ENCODE results near the gene RFX2. TPM values are rescaled to one million over a fixed set of nuclear protein-coding genes. Genes with fewer than 3 reads are reported as not detected.

RFX2 gene
- total RNA-seq, 1 donor, result 10.7 TPM

DNA sequence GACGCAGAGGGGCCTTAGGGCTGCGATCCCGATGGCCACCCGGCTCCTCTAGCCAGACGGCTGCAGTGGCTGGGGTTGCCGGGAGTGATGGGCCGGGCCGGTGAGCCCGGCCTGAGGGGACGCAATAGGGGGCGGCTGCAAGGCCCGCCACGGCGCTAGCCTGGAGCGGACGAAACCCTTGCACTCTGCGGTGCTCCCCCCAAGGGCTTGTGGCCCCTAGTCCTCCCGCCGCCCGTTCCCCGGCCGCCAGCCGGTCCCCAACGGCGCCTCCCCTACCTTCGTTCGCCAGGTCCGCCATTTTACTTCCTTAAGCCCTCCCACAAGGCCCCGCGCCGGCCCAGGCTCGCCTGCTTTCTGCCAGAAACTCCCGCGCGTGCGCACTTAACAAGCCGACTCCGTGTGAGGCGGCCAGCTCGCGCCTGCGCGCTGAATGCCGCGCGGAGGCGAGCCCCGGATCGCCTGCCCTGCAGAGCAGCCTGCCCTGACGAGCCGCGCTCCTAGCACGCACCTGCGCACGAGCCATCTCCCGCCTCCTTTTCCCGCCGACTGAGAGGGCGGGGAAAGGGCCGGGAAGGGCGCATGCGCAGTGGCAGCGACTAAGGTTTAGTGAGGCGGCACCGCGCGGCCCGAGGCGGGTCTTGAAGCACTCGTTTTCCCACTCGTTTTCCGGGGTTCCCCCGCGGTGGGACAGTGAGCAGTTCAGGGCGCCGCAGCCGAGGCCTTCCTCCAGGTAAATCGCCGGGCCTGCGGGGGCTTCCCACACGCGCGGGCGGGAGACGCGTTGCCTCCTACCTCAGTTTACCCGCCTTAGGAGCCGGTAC, 132.3 kb downstream of the RFX2 start, which contains the start of gene RANBP3:
TSS of gene RANBP3 (minus strand) at position 356 of the 821 bp plus-strand sequence. CDS start at position 298, 58 bp downstream.
- TF ChIP-seq, protein P1, sequence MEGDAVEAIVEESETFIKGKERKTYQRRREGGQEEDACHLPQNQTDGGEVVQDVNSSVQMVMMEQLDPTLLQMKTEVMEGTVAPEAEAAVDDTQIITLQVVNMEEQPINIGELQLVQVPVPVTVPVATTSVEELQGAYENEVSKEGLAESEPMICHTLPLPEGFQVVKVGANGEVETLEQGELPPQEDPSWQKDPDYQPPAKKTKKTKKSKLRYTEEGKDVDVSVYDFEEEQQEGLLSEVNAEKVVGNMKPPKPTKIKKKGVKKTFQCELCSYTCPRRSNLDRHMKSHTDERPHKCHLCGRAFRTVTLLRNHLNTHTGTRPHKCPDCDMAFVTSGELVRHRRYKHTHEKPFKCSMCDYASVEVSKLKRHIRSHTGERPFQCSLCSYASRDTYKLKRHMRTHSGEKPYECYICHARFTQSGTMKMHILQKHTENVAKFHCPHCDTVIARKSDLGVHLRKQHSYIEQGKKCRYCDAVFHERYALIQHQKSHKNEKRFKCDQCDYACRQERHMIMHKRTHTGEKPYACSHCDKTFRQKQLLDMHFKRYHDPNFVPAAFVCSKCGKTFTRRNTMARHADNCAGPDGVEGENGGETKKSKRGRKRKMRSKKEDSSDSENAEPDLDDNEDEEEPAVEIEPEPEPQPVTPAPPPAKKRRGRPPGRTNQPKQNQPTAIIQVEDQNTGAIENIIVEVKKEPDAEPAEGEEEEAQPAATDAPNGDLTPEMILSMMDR (IDR thresholded peaks at IDR 0.05; ENCODE audit: insufficient read depth, low read length), result no peak
- H3K4me3 ChIP-seq (ENCODE audit: low read depth, low read length), result peak within 1 kb of the TSS; percentile 90
- DNase-seq (ENCODE audit: low read depth), result peak; percentile 99

DNA sequence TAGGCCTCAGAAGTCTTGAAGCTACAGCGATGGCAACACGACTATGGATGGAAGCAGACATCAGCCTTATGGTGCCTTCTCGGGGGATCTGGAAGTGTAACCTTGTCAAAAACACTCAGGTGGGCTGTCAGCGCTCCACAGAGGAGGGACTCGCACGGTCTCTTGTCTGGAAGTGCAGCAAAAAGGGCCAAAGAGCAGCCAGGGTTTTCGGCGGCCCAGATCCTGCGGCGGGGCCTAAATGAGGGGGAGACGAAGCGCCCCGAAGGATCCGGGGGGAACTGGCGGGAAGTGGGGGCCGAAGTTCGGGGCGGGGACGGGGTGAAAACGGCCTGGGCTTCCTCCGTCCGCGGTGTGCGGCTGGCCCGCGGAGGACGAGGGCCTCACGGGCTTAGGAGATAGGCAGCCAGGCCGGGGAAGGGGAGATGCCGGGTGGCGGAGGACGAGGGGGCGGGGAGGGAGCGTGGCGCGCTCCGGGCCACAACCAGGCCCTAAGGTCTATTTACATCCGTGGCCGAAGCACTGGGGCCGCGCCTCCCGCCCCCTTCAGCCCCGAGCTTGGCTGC, 133.0 kb downstream of the RFX2 start:
- no peak for DNase-seq (ENCODE audit: low read depth)
- TF ChIP-seq, protein P1 (IDR thresholded peaks at IDR 0.05; ENCODE audit: insufficient read depth, low read length), result no peak
- H3K4me3 ChIP-seq (ENCODE audit: low read depth, low read length), result peak overlapping the region; percentile 90

DNA sequence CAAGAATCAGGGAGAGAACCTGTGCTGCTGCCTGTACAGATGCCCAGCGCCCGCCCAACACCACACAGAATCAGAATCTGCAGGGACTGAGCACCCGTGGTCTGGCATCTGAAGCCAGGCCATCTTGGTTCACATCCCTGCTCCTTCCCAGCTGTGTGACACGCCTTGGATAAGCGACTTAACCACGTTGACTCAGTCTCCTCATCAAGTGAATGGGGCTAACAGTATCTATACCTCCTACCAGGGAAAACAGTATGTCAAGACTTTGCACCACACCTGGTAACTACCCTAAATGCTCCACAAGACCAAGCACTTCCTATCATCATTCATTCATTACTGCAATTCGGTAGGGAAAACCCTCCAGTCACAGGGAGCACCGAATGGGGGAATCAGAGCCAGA, 133.5 kb downstream of the RFX2 start:
- DNase-seq (ENCODE audit: low read depth), result no peak
- TF ChIP-seq, protein P1 (IDR thresholded peaks at IDR 0.05; ENCODE audit: insufficient read depth, low read length), result no peak
- peak overlapping the region; percentile 90 for H3K4me3 ChIP-seq (ENCODE audit: low read depth, low read length)

DNA sequence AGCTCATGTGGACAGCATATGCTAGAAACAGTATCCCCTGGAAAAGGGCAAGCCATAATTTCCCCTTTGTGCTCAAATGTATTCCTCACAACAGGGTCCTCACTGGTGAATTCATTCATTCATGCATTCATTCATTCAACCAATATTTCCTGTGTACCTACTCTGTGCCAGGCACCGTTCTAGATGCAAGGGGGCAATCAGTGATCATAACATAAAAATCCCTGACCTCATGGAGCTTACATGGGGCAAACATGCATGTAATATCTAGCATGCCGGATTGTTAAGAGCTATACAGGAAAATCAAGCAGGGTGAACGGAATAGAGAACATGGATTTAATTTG, 134.9 kb downstream of the RFX2 start:
- no peak overlapping the region for H3K4me3 ChIP-seq (ENCODE audit: low read depth, low read length)
- no peak for DNase-seq (ENCODE audit: low read depth)
- TF ChIP-seq, protein P1 (IDR thresholded peaks at IDR 0.05; ENCODE audit: insufficient read depth, low read length), result no peak

DNA sequence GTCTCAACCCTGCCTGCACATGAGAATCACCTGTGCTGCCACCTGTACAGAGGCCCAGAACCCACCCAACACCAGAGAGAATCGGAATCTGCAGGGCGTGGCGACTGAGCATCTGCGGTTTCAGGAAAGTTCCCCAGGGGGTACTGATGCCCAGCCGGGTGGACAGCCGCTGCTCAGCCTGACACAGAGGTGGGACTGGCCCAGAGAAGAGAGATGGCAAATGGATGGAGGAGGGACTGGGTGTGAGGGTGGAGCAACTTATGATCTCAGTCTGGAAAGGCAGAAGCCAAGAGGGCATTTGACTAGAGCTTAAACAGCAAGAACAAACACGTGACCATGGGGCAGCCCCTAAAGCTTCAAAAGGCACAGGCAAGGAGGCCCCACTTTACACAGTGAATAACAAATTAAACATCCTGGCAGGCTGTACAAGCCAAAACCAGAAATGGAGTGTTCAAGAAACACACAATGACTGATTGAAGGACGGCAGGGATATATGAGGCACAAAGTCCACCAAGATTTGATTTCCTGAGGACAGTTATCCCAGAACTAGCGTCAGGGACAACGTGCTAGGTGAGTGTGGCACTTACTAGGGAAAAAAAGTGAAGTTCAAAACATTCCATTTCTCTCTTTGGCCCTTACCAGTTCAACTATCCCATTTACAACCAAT, 135.4 kb downstream of the RFX2 start:
- DNase-seq (ENCODE audit: low read depth), result no peak
- TF ChIP-seq, protein P1 (IDR thresholded peaks at IDR 0.05; ENCODE audit: insufficient read depth, low read length), result no peak
- H3K4me3 ChIP-seq (ENCODE audit: low read depth, low read length), result no peak overlapping the region

DNA sequence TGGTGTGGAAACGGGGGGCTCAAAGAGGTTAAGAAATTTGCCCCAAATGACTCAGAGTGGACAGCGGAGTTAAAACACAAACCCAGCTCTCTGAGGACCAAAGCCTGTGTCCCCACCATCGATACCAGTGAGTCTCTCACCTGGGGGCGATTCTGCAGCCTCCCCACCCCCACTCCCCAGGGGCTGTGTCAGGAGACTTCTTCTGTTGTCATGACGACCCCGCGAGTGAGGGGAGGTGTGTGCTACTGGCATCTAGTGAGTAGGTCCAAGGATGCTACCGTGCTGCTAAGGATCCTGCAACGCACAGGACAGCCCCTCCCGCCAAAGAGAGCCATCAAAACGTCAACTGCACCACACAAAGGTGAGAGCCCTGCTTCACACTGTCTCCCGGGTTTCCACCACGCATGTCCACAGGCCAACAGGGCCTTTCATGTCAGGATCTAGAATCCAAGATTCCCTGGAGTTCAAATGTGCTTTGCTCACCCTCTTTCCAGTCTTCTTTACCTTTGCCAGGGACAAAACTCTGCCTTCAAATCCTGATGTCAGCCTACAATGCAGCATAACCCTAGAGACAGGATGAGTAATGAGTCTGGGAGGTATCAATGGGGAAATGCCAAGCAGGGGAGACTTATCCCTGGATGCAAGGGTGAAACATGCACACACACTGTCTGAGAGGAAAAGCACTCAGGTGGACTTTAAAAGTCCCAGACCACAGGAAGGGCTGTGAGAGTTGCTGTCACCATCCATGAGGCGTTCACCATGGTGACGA, 136.2 kb downstream of the RFX2 start:
- DNase-seq (ENCODE audit: low read depth), result no peak
- TF ChIP-seq, protein P1 (IDR thresholded peaks at IDR 0.05; ENCODE audit: insufficient read depth, low read length), result no peak
- H3K4me3 ChIP-seq (ENCODE audit: low read depth, low read length), result no peak overlapping the region

All from fibroblast of the aortic adventitia (primary cell).